BE2C (cell line): ENCODE measurements around the gene TNS3.

Experiments used
- DNase-seq: peaks from one replicate; pipeline ENCODE4 v3.0.0-alpha.2; 2020
- H3K27me3 ChIP-seq: fragments of 250-450 bp; sonication (Bioruptor Pico); 2 replicates; pipeline ENCODE4 v1.5.1; 2020; ENCODE audit warnings: mild to moderate bottlenecking
- H3K36me3 ChIP-seq: fragments of 250-450 bp; sonication (Bioruptor Pico); 2 replicates; pipeline ENCODE4 v1.5.1; 2020; ENCODE audit warnings: mild to moderate bottlenecking
- H3K4me1 ChIP-seq: fragments of 250-450 bp; sonication (Bioruptor Pico); 2 replicates; pipeline ENCODE4 v1.5.1; 2020
- H3K4me3 ChIP-seq: 2 replicates; pipeline ENCODE4 v1.5.1; 2011; ENCODE audit warnings: low read depth, low read length
- H3K9me3 ChIP-seq: fragments of 250-450 bp; sonication (Bioruptor Pico); 2 replicates; pipeline ENCODE4 v1.5.1; 2020
- TF ChIP-seq, protein P1 (sequence below): IDR thresholded peaks from 2 replicates; pipeline ENCODE4 v1.5.1; 2012; ENCODE audit warnings: mild to moderate bottlenecking, low read depth, low read length

TNS3 gene

DNA sequence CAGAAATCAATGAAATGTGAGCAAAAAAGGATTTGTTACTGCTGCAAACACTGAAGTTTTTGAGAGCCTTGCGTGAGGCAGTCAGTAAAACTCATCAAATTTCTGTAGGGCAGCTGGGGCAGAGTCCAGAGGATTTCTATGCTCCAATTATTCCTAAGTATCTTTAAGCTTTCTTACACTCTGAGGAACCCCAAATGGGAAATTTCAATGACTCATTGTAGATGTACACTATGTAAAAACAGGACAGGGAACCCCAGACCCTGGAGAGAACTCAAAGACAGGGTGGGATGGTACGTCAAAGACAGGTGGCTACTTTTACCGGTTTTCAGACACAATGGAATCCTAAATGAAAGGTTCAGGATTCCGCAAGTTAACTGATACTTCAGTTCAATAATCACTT lies 120.2 kb downstream of the TNS3 start:
- no peaks in the 10 kb centered on the region for H3K4me1 ChIP-seq

DNA sequence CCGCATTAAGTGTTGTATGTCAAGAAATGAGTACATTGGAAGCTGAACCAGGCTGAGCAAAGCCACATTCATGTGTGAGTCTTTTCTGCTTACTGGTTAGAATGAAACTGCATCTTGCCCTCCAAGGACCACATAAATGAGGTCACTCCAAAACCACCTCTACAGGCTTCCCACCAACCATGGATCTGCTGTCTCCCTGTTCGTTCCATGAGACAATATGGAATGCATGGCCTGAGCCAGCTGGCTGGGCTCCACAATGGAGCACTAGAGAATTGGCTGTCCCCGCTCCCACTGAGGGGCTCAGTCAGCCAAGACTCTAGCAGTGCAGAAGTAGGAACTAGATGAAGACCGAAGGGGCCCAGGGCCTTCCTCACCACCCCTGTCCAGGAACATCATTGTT lies 120.8 kb downstream of the TNS3 start:
- Histone ChIP-seq H3K4me3 (no peak overlapping the region), H3K36me3 (no peaks in the 10 kb centered on the region), H3K4me1 (no peaks in the 10 kb centered on the region), H3K9me3 (no peaks in the 10 kb centered on the region), H3K27me3 (no peaks in the 10 kb centered on the region)
- no peak for DNase-seq
- TF ChIP-seq, protein P1, sequence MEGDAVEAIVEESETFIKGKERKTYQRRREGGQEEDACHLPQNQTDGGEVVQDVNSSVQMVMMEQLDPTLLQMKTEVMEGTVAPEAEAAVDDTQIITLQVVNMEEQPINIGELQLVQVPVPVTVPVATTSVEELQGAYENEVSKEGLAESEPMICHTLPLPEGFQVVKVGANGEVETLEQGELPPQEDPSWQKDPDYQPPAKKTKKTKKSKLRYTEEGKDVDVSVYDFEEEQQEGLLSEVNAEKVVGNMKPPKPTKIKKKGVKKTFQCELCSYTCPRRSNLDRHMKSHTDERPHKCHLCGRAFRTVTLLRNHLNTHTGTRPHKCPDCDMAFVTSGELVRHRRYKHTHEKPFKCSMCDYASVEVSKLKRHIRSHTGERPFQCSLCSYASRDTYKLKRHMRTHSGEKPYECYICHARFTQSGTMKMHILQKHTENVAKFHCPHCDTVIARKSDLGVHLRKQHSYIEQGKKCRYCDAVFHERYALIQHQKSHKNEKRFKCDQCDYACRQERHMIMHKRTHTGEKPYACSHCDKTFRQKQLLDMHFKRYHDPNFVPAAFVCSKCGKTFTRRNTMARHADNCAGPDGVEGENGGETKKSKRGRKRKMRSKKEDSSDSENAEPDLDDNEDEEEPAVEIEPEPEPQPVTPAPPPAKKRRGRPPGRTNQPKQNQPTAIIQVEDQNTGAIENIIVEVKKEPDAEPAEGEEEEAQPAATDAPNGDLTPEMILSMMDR = no peak

More for the DNA sequence above, 120.2 kb downstream of the TNS3 start:
- TF ChIP-seq, protein P1 = no peak
- DNase-seq = no peak
- H3K4me3 ChIP-seq = no peak overlapping the region
- no peaks in the 10 kb centered on the region for H3K9me3 ChIP-seq
- H3K36me3 ChIP-seq = no peaks in the 10 kb centered on the region
- no peaks in the 10 kb centered on the region for H3K27me3 ChIP-seq

DNA sequence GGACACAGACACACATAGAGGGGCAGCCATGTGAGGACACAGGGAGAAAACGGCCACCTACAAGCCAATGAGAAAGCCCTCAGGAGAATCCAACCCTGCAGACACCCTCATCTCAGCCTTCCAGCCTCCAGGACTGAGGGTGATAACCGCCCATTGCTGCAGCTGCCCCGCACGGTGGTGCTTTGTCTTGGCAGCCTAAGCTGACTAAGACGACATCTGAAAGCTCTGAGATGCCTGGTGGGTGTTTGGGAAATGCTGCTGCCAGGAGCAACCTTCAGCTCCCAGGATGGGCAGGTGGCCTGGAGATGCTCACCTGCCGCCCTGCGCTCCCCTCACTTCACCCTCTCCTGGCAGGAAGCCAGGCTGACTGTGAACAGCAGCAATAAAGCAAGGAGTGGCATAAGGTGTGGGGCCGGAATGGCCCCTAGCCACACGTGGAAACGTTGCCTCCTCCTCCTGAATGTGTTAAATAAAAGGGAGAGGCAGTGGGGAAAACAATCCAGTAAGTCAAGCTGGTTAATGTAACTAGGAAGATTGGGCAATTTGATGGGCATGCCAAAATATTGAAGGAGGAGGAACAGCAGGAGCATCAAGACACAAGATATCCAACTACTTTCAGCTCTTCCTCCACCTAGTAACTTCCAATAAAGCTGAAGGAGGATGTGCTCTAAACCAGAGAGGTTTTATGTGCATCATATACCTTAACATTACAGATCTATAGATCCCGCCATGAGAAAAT lies 121.5 kb downstream of the TNS3 start:
- no peaks in the 10 kb centered on the region for H3K9me3 ChIP-seq
- H3K4me1 ChIP-seq = no peaks in the 10 kb centered on the region
- no peaks in the 10 kb centered on the region for H3K36me3 ChIP-seq
- no peak overlapping the region for H3K4me3 ChIP-seq
- no peak for DNase-seq
- H3K27me3 ChIP-seq = no peaks in the 10 kb centered on the region
- TF ChIP-seq, protein P1 = no peak

DNA sequence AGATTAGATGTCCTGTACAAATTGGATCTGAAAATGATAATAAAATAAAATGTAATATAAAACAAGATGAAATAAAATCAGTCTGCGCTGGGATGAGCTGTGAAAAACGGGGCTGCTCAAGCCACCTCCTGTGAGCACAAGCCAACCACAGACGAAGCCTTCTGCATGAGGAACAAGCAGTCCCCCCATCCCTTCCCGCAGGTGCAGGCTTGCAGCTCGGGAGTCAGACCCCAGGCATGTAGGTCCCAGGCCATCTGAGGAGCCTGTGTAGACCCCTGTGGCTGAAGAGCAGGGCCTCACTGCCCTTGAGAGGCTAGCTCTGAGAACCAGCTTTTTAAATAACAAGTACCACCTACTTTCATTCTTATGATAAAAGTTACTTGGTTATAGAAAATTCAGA lies 123.4 kb downstream of the TNS3 start:
- no peak overlapping the region for H3K4me3 ChIP-seq
- H3K9me3 ChIP-seq = no peaks in the 10 kb centered on the region
- no peaks in the 10 kb centered on the region for H3K27me3 ChIP-seq
- H3K4me1 ChIP-seq = no peaks in the 10 kb centered on the region; the same call in 1 of the 2 replicates
- H3K36me3 ChIP-seq = no peaks in the 10 kb centered on the region
- TF ChIP-seq, protein P1 = no peak
- DNase-seq = no peak

DNA sequence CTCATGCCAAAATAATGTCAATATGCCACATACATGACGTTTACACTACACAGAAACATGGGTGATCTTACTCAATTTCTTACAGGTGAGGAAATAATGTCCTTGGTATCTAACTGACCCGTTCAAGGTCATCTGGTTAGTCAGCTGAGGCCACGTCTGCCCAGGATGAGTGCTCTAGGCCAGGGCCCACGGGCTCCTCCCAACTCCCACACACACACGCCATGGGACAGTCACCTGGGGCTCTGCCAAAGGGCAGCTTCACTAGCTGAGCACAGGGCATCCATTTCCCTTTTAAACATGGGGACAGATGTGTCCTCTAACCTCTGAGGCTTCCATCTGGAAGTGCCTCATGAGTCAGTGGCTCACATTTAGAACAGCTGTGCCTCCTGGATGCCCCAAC lies 123.9 kb downstream of the TNS3 start:
- DNase-seq = no peak
- Histone ChIP-seq H3K4me1 (no peaks in the 10 kb centered on the region; the same call in 1 of the 2 replicates), H3K36me3 (no peaks in the 10 kb centered on the region), H3K27me3 (no peaks in the 10 kb centered on the region), H3K9me3 (no peaks in the 10 kb centered on the region), H3K4me3 (no peak overlapping the region)
- TF ChIP-seq, protein P1 = no peak

DNA sequence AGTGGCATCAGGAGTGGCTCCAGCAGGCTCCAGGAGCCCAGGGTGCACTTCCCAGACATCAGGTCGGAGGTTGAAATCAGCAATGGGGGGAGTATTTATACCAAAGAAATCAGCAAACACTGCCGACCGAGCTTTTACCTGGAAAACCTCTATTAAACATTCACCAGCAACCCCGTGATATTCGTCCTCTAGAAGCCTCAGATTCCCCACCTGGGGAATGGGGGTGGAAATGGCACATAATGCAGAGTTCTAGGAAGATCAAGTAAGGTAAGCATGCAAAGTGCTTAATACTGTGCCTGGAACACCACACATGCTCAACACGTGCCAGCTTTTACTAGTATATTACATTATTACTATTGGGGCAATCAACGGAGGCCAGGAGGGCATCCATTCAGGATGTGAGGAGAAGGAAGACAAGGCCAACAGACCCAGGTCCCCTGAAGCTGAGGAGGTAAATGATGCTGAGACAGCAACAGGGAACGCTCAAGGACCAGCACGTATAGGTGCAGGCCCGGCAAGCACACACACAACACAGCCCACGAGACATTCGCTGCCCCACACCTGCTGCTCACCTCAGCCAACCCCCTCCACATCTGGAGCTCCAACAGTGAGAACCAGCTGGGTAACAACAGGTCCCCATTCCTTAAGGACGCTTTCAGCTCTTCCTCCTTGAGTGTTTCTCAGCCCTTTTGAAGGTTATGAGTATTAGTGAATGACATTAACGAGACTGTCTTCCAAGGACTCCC lies 125.5 kb downstream of the TNS3 start:
- TF ChIP-seq, protein P1 = no peak
- no peak overlapping the region for H3K4me3 ChIP-seq

More for the DNA sequence above, 125.5 kb downstream of the TNS3 start:
- Histone ChIP-seq H3K4me1 (peaks cover 5% of the 10 kb centered on the region), H3K27me3 (no peaks in the 10 kb centered on the region), H3K9me3 (no peaks in the 10 kb centered on the region), H3K36me3 (no peaks in the 10 kb centered on the region)
- DNase-seq = no peak
